ENCODE measurements around the gene DAB2IP.

DAB2IP gene

GRCh38 chr9:121693388-121693670 is 41.9 kb downstream of the DAB2IP start:
- no peak for TF ChIP-seq EZH2 (IDR thresholded peaks at IDR 0.05; ENCODE audit: borderline replicate concordance, low read depth, low read length, severe bottlenecking)
- no peak for TF ChIP-seq CTCF (IDR thresholded peaks at IDR 0.05; ENCODE audit: borderline replicate concordance, extremely low read depth, low read length, poor library complexity, severe bottlenecking)
- no peak for ATAC-seq (ENCODE audit: insufficient read depth, low read depth)
- peaks cover 3% of the 10 kb centered on the region for H3K4me1 ChIP-seq (ENCODE audit: insufficient read depth, low read length)
- no peak overlapping the region for H3K9ac ChIP-seq (ENCODE audit: low read depth, low read length)
- H3K79me2 ChIP-seq (ENCODE audit: insufficient read depth, low read length), result no peaks in the 10 kb centered on the region
- no peaks in the 10 kb centered on the region for H3K9me3 ChIP-seq (ENCODE audit: insufficient read depth, low read length, severe bottlenecking)
- H3K27me3 ChIP-seq (ENCODE audit: insufficient read depth, low read length, poor library complexity), result peaks cover 18% of the 10 kb centered on the region
- no peaks in the 10 kb centered on the region for H3K36me3 ChIP-seq (ENCODE audit: insufficient read depth, low read length)
- no peak overlapping the region for H2AFZ ChIP-seq (ENCODE audit: low read depth, low read length)
- H3K27ac ChIP-seq (ENCODE audit: low read length), result no peak overlapping the region
- peaks cover 5% of the 10 kb centered on the region for H4K20me1 ChIP-seq (ENCODE audit: insufficient read depth, low read length)
- H3K4me2 ChIP-seq (ENCODE audit: insufficient read depth, low read length), result no peak overlapping the region
- DNase-seq, result no peak
- H3K4me3 ChIP-seq (ENCODE audit: low read depth in 1 of 2, low read length in 2 of 2), result no peak overlapping the region

GRCh38 chr9:121694001-121694400 is 42.6 kb downstream of the DAB2IP start:
- Histone ChIP-seq H3K27ac (ENCODE audit: low read length) (no peak overlapping the region), H3K9ac (ENCODE audit: low read depth, low read length) (no peak overlapping the region), H3K4me1 (ENCODE audit: insufficient read depth, low read length) (peaks cover 9% of the 10 kb centered on the region), H3K79me2 (ENCODE audit: insufficient read depth, low read length) (no peaks in the 10 kb centered on the region), H3K4me3 (ENCODE audit: low read depth in 1 of 2, low read length in 2 of 2) (no peak overlapping the region), H2AFZ (ENCODE audit: low read depth, low read length) (no peak overlapping the region), H3K36me3 (ENCODE audit: insufficient read depth, low read length) (no peaks in the 10 kb centered on the region), H3K4me2 (ENCODE audit: insufficient read depth, low read length) (no peak overlapping the region), H3K27me3 (ENCODE audit: insufficient read depth, low read length, poor library complexity) (peaks cover 22% of the 10 kb centered on the region), H4K20me1 (ENCODE audit: insufficient read depth, low read length) (peaks cover 8% of the 10 kb centered on the region), H3K9me3 (ENCODE audit: insufficient read depth, low read length, severe bottlenecking) (no peaks in the 10 kb centered on the region)
- no peak for ATAC-seq (ENCODE audit: insufficient read depth, low read depth)
- no peak for DNase-seq
- TF ChIP-seq CTCF (IDR thresholded peaks at IDR 0.05; ENCODE audit: borderline replicate concordance, extremely low read depth, low read length, poor library complexity, severe bottlenecking) (no peak), EZH2 (IDR thresholded peaks at IDR 0.05; ENCODE audit: borderline replicate concordance, low read depth, low read length, severe bottlenecking) (no peak)

GRCh38 chr9:121694600-121694999 is 43.2 kb downstream of the DAB2IP start:
- Histone ChIP-seq H3K27me3 (ENCODE audit: insufficient read depth, low read length, poor library complexity) (peaks cover 27% of the 10 kb centered on the region), H3K9ac (ENCODE audit: low read depth, low read length) (no peak overlapping the region), H3K27ac (ENCODE audit: low read length) (no peak overlapping the region), H3K4me3 (ENCODE audit: low read depth in 1 of 2, low read length in 2 of 2) (no peak overlapping the region), H3K4me2 (ENCODE audit: insufficient read depth, low read length) (no peak overlapping the region), H3K9me3 (ENCODE audit: insufficient read depth, low read length, severe bottlenecking) (no peaks in the 10 kb centered on the region), H2AFZ (ENCODE audit: low read depth, low read length) (no peak overlapping the region), H3K79me2 (ENCODE audit: insufficient read depth, low read length) (no peaks in the 10 kb centered on the region), H4K20me1 (ENCODE audit: insufficient read depth, low read length) (peaks cover 9% of the 10 kb centered on the region), H3K4me1 (ENCODE audit: insufficient read depth, low read length) (peaks cover 10% of the 10 kb centered on the region), H3K36me3 (ENCODE audit: insufficient read depth, low read length) (no peaks in the 10 kb centered on the region)
- TF ChIP-seq CTCF (IDR thresholded peaks at IDR 0.05; ENCODE audit: borderline replicate concordance, extremely low read depth, low read length, poor library complexity, severe bottlenecking) (no peak), EZH2 (IDR thresholded peaks at IDR 0.05; ENCODE audit: borderline replicate concordance, low read depth, low read length, severe bottlenecking) (no peak)
- no peak for DNase-seq
- no peak for ATAC-seq (ENCODE audit: insufficient read depth, low read depth)

- no peak overlapping the region for H3K9ac ChIP-seq (ENCODE audit: low read depth, low read length)
- H3K36me3 ChIP-seq (ENCODE audit: insufficient read depth, low read length), result no peaks in the 10 kb centered on the region
- no peak for TF ChIP-seq CTCF (IDR thresholded peaks at IDR 0.05; ENCODE audit: borderline replicate concordance, extremely low read depth, low read length, poor library complexity, severe bottlenecking)
- TF ChIP-seq EZH2 (IDR thresholded peaks at IDR 0.05; ENCODE audit: borderline replicate concordance, low read depth, low read length, severe bottlenecking), result no peak
- peaks cover 24% of the 10 kb centered on the region for H3K4me1 ChIP-seq (ENCODE audit: insufficient read depth, low read length)
- H2AFZ ChIP-seq (ENCODE audit: low read depth, low read length), result no peak overlapping the region
- ATAC-seq (ENCODE audit: insufficient read depth, low read depth) (no peak), DNase-seq (no peak)
- H3K4me3 ChIP-seq (ENCODE audit: low read depth in 1 of 2, low read length in 2 of 2), result no peak overlapping the region
- H3K27ac ChIP-seq (ENCODE audit: low read length), result no peak overlapping the region
- no peak overlapping the region for H3K4me2 ChIP-seq (ENCODE audit: insufficient read depth, low read length)
- H4K20me1 ChIP-seq (ENCODE audit: insufficient read depth, low read length), result peaks cover 26% of the 10 kb centered on the region
- H3K27me3 ChIP-seq (ENCODE audit: insufficient read depth, low read length, poor library complexity), result peaks cover 44% of the 10 kb centered on the region
- H3K79me2 ChIP-seq (ENCODE audit: insufficient read depth, low read length), result no peaks in the 10 kb centered on the region
- H3K9me3 ChIP-seq (ENCODE audit: insufficient read depth, low read length, severe bottlenecking), result no peaks in the 10 kb centered on the region
These were observed 45.5 kb downstream of the DAB2IP start for GRCh38 chr9:121696930-121697329.

Measured in DND-41 (cell line).